Liver (tissue), 9 donors: Measurements from ENCODE around the gene DOK6. TPM values are rescaled to one million over a fixed set of nuclear protein-coding genes. Genes with fewer than 3 reads are reported as not detected.

ENCODE experiments used
- DNase-seq: peaks from one replicate; pipeline ENCODE4 v3.0.0-alpha.2; 2017; ENCODE audit warnings: low spot score
- H3K27ac ChIP-seq, 2 donors: one replicate each; pipeline ENCODE4 v1.7.0; 2013; ENCODE audit warnings: inconsistent platforms in 2 of 2, low read length in 2 of 2, control low read depth in 1 of 2, low read depth in 1 of 2, mild to moderate bottlenecking in 1 of 2
- H3K27me3 ChIP-seq, 4 donors: one replicate each; pipeline versions ENCODE4 v1.6.1 to v1.7.0; 2013; ENCODE audit warnings: low read length in 3 of 4, inconsistent platforms in 1 of 4, mild to moderate bottlenecking in 1 of 4, moderate library complexity in 1 of 4; ENCODE audit not compliant: control insufficient read depth in 4 of 4, insufficient read depth in 4 of 4
- H3K36me3 ChIP-seq, 4 donors: one replicate each; pipeline versions ENCODE4 v1.6.1 to v1.7.0; 2013; ENCODE audit warnings: low read length in 3 of 4, mild to moderate bottlenecking in 3 of 4, low read depth in 1 of 4, moderate library complexity in 1 of 4; ENCODE audit not compliant: control insufficient read depth in 4 of 4, insufficient read depth in 3 of 4
- H3K4me1 ChIP-seq, 4 donors: one replicate each; pipeline versions ENCODE4 v1.6.1 to v1.7.0; 2013; ENCODE audit warnings: low read length in 3 of 4, mild to moderate bottlenecking in 3 of 4, moderate library complexity in 1 of 4; ENCODE audit not compliant: control insufficient read depth in 4 of 4, insufficient read depth in 4 of 4
- H3K4me3 ChIP-seq, 3 donors: one replicate each; pipeline versions ENCODE4 v1.6.1 to v1.7.0; 2013; ENCODE audit warnings: low read length in 3 of 3, control low read depth in 1 of 3, low read depth in 1 of 3, mild to moderate bottlenecking in 1 of 3
- H3K9ac ChIP-seq, 2 donors: one replicate each; pipeline ENCODE4 v1.7.0; 2013; ENCODE audit warnings: low read length in 2 of 2, mild to moderate bottlenecking in 2 of 2, moderate library complexity in 2 of 2, control low read depth in 1 of 2, low read depth in 1 of 2
- H3K9me3 ChIP-seq, 4 donors: one replicate each; pipeline versions ENCODE4 v1.6.1 to v1.7.0; 2013; ENCODE audit warnings: low read length in 3 of 4; ENCODE audit not compliant: control insufficient read depth in 4 of 4
- EGR1 ChIP-seq, 2 donors: IDR thresholded peaks; 2 replicates each; pipeline ENCODE4 v1.6.1; 2016 to 2018; ENCODE audit warnings: antibody characterized with exemption in 2 of 2, low read depth in 2 of 2
- FOXA1 ChIP-seq: IDR thresholded peaks from 2 replicates; pipeline ENCODE4 v1.6.1; 2016; ENCODE audit warnings: antibody characterized with exemption
- FOXA2 ChIP-seq: IDR thresholded peaks from 2 replicates; pipeline ENCODE4 v1.6.1; 2016; ENCODE audit warnings: antibody characterized with exemption
- GABPA ChIP-seq, 2 donors: IDR thresholded peaks in 1 of 2; conservative IDR thresholded peaks in 1 of 2; 2 replicates each; pipeline ENCODE4 v1.6.1; 2016; ENCODE audit warnings: antibody characterized with exemption in 2 of 2, mild to moderate bottlenecking in 1 of 2, moderate library complexity in 1 of 2
- HNF4A ChIP-seq, 2 donors: conservative IDR thresholded peaks; 2 replicates each; pipeline ENCODE4 v1.6.1; 2016; ENCODE audit warnings: antibody characterized with exemption in 2 of 2, mild to moderate bottlenecking in 2 of 2
- NR2F2 ChIP-seq: IDR thresholded peaks from 2 replicates; pipeline ENCODE4 v1.6.1; 2016; ENCODE audit warnings: antibody characterized with exemption
- RAD21 ChIP-seq, 2 donors: IDR thresholded peaks; 2 replicates each; pipeline ENCODE4 v1.6.1; 2016; ENCODE audit warnings: antibody characterized with exemption in 2 of 2, mild to moderate bottlenecking in 2 of 2
- RXRA ChIP-seq, 2 donors: IDR thresholded peaks; 2 replicates each; pipeline ENCODE4 v1.6.1; 2017 to 2018; ENCODE audit warnings: antibody characterized with exemption in 2 of 2, mild to moderate bottlenecking in 1 of 2
- SP1 ChIP-seq: IDR thresholded peaks from 2 replicates; pipeline ENCODE4 v1.6.1; 2018; ENCODE audit warnings: antibody characterized with exemption, mild to moderate bottlenecking
- TAF1 ChIP-seq: conservative IDR thresholded peaks from 2 replicates; pipeline ENCODE4 v1.6.1; 2016; ENCODE audit warnings: antibody characterized with exemption, mild to moderate bottlenecking
- YY1 ChIP-seq: IDR thresholded peaks from 2 replicates; pipeline ENCODE4 v1.6.1; 2016; ENCODE audit warnings: antibody characterized with exemption, mild to moderate bottlenecking
- WGBS: extraction: QIAGEN DNeasy Blood & Tissue Kit; methylation state at CpG from one replicate; pipeline ENCODE4 v1.1.7; 2013; 5-methylcytosine and 5-hydroxymethylcytosine counted together
- polyA plus RNA-seq, 2 donors: library from polyadenylated mRNA; stranded (reverse) in 1 of 2; unstranded in 1 of 2; fragments of 200-250 nt in 1 of 2; fragments of >200 nt in 1 of 2; fragmentation: Nextera tagmentation in 1 of 2; extraction: Ambion mirVana in 1 of 2; gene quantifications; one replicate each; pipeline versions ENCODE4 v1.2.1 to v1.2.3, GENCODE V29; 2013 to 2015
- total RNA-seq, 2 donors: library from RNA; depleted of rRNA; stranded (reverse); fragments of >200 nt; gene quantifications; one replicate each; pipeline ENCODE4 v1.2.3, GENCODE V29; 2014
- TF ChIP-seq, protein P1 (sequence below): IDR thresholded peaks from 2 replicates; pipeline ENCODE4 v1.6.1; 2016; ENCODE audit warnings: antibody characterized with exemption
- TF ChIP-seq, protein P2 (sequence below): IDR thresholded peaks from 2 replicates; pipeline ENCODE4 v1.6.1; 2016; ENCODE audit warnings: antibody characterized with exemption, mild to moderate bottlenecking
- TF ChIP-seq, protein P3 (sequence below): fragments of 150-350 bp; IDR thresholded peaks from 2 replicates; pipeline ENCODE4 v1.5.1; 2017; ENCODE audit warnings: improper control_type of control experiment, low read depth, low read length; ENCODE audit not compliant: missing input control
- TF ChIP-seq, protein P4 (sequence below): IDR thresholded peaks from 2 replicates; pipeline ENCODE4 v1.6.1; 2016; ENCODE audit warnings: antibody characterized with exemption
- TF ChIP-seq, protein P5 (sequence below): IDR thresholded peaks from 2 replicates; pipeline ENCODE4 v1.6.1; 2016; ENCODE audit warnings: antibody characterized with exemption
- donor health status: healthy.
- donor health status: healthy.
- donor health status: healthy.
- donor health status: healthy.
- donor health status: healthy.

DOK6 gene
- total and polyA plus RNA-seq, 4 donors = 0.08 to 1.1 (median 0.67) TPM

DNA sequence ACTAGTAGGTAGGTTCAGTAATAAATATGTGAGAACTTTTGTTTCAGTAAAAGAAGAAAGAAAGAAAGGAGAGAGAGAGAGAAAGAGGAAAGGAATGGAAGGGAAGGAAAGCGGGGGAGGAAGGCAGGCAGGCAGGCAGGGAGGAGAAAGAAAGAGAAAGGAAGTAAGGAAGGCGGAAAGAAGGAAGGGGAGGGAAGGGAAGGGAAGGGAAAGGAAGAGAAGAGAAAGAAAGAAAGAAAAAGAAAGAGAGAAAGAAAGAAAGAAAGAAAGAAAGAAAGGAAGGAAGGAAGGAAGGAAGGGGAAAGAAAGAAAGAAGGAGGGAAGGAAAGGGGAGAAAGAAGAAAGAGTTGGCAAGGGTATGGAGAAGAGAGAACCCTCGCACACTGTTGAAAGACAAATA, 479.4 kb downstream of the DOK6 start:
- Histone ChIP-seq H3K27ac (no peak overlapping the region), H3K27me3 (no peaks in the 10 kb centered on the region), H3K36me3 (no peaks in the 10 kb centered on the region), H3K4me3 (no peak overlapping the region), H3K9ac (no peak overlapping the region), H3K4me1 (no peaks in the 10 kb centered on the region), H3K9me3 (no peaks in the 10 kb centered on the region)
- no peak for DNase-seq
- no peak for TF ChIP-seq EGR1 (IDR thresholded peaks at IDR 0.05; ENCODE audit: low read depth in 2 of 2)
- TF ChIP-seq RAD21 (IDR thresholded peaks at IDR 0.05) = no peak
- TF ChIP-seq TAF1 = no peak
- TF ChIP-seq, protein P1, sequence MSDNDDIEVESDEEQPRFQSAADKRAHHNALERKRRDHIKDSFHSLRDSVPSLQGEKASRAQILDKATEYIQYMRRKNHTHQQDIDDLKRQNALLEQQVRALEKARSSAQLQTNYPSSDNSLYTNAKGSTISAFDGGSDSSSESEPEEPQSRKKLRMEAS = no peak
- no peak for TF ChIP-seq HNF4A (conservative IDR thresholded peaks at IDR 0.05)
- no peak for TF ChIP-seq FOXA1
- TF ChIP-seq, protein P2, sequence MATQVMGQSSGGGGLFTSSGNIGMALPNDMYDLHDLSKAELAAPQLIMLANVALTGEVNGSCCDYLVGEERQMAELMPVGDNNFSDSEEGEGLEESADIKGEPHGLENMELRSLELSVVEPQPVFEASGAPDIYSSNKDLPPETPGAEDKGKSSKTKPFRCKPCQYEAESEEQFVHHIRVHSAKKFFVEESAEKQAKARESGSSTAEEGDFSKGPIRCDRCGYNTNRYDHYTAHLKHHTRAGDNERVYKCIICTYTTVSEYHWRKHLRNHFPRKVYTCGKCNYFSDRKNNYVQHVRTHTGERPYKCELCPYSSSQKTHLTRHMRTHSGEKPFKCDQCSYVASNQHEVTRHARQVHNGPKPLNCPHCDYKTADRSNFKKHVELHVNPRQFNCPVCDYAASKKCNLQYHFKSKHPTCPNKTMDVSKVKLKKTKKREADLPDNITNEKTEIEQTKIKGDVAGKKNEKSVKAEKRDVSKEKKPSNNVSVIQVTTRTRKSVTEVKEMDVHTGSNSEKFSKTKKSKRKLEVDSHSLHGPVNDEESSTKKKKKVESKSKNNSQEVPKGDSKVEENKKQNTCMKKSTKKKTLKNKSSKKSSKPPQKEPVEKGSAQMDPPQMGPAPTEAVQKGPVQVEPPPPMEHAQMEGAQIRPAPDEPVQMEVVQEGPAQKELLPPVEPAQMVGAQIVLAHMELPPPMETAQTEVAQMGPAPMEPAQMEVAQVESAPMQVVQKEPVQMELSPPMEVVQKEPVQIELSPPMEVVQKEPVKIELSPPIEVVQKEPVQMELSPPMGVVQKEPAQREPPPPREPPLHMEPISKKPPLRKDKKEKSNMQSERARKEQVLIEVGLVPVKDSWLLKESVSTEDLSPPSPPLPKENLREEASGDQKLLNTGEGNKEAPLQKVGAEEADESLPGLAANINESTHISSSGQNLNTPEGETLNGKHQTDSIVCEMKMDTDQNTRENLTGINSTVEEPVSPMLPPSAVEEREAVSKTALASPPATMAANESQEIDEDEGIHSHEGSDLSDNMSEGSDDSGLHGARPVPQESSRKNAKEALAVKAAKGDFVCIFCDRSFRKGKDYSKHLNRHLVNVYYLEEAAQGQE = no peak
- TF ChIP-seq RXRA (IDR thresholded peaks at IDR 0.05) = no peak
- no peak for TF ChIP-seq GABPA (IDR thresholded peaks at IDR 0.05 in 1 of 2, conservative IDR thresholded peaks at IDR 0.05 in 1 of 2)
- TF ChIP-seq, protein P3, sequence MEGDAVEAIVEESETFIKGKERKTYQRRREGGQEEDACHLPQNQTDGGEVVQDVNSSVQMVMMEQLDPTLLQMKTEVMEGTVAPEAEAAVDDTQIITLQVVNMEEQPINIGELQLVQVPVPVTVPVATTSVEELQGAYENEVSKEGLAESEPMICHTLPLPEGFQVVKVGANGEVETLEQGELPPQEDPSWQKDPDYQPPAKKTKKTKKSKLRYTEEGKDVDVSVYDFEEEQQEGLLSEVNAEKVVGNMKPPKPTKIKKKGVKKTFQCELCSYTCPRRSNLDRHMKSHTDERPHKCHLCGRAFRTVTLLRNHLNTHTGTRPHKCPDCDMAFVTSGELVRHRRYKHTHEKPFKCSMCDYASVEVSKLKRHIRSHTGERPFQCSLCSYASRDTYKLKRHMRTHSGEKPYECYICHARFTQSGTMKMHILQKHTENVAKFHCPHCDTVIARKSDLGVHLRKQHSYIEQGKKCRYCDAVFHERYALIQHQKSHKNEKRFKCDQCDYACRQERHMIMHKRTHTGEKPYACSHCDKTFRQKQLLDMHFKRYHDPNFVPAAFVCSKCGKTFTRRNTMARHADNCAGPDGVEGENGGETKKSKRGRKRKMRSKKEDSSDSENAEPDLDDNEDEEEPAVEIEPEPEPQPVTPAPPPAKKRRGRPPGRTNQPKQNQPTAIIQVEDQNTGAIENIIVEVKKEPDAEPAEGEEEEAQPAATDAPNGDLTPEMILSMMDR = no peak
- TF ChIP-seq FOXA2 = no peak
- no peak for TF ChIP-seq YY1
- whole genome bisulfite sequencing = 98% methylated on average over 3 of the region's 3 CpGs

DNA sequence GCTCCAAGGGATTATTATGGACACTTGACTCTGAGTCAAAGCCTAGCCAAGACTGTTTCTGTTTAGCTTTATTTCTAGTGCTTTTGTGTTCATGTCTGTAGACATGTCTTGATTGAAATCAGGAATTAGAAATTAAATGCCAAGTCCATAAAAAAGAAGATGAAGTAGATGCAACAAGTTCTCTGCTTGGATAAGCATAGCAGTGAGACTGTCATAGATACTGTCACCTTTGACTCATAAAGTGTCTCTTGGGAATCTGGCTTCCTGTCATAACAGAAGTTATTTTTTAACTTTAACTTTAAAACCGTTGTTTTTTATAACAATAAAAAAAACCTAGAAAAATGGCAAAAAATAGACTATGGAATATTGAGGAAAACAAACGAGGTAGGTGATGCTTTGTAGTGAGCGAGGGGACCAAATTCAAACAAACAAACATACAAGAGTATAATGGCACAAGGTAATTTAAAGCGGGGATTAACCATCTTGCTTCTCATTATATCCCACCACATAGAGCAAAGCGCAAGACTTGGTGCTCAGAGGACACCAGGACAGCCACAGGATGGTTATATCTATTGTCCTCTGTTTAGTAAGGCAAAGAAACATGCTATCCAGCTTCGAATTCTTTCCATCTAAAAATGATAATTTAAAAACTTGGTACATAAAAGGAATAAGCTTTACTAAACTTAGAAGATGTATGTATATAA, 482.4 kb downstream of the DOK6 start:
- Histone ChIP-seq H3K27ac (no peak overlapping the region), H3K4me1 (no peaks in the 10 kb centered on the region), H3K4me3 (no peak overlapping the region), H3K27me3 (no peaks in the 10 kb centered on the region), H3K36me3 (no peaks in the 10 kb centered on the region), H3K9me3 (no peaks in the 10 kb centered on the region), H3K9ac (no peak overlapping the region)
- 87% methylated on average over 6 of the region's 6 CpGs for WGBS
- DNase-seq = no peak
- no peak for TF ChIP-seq YY1
- no peak for TF ChIP-seq GABPA (IDR thresholded peaks at IDR 0.05 in 1 of 2, conservative IDR thresholded peaks at IDR 0.05 in 1 of 2)
- no peak for TF ChIP-seq SP1
- TF ChIP-seq, protein P4, sequence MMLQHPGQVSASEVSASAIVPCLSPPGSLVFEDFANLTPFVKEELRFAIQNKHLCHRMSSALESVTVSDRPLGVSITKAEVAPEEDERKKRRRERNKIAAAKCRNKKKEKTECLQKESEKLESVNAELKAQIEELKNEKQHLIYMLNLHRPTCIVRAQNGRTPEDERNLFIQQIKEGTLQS = no peak
- no peak for TF ChIP-seq RAD21 (IDR thresholded peaks at IDR 0.05)
- TF ChIP-seq, protein P2 = no peak
- TF ChIP-seq NR2F2 = no peak
- no peak for TF ChIP-seq RXRA (IDR thresholded peaks at IDR 0.05)
- TF ChIP-seq, protein P5, sequence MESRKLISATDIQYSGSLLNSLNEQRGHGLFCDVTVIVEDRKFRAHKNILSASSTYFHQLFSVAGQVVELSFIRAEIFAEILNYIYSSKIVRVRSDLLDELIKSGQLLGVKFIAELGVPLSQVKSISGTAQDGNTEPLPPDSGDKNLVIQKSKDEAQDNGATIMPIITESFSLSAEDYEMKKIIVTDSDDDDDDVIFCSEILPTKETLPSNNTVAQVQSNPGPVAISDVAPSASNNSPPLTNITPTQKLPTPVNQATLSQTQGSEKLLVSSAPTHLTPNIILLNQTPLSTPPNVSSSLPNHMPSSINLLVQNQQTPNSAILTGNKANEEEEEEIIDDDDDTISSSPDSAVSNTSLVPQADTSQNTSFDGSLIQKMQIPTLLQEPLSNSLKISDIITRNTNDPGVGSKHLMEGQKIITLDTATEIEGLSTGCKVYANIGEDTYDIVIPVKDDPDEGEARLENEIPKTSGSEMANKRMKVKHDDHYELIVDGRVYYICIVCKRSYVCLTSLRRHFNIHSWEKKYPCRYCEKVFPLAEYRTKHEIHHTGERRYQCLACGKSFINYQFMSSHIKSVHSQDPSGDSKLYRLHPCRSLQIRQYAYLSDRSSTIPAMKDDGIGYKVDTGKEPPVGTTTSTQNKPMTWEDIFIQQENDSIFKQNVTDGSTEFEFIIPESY = no peak
- TF ChIP-seq HNF4A (conservative IDR thresholded peaks at IDR 0.05) = no peak
- TF ChIP-seq, protein P3 = no peak
- TF ChIP-seq, protein P1 = no peak
